Brain microvascular endothelial cell (primary cell): ENCODE data around the gene CNN2.

Experiments used
- DNase-seq: peaks from one replicate; pipeline ENCODE4 v3.0.0-alpha.2; 2020
- H3K27ac ChIP-seq: fragments of 250-450 bp; sonication (Bioruptor Pico); 2 replicates; pipeline ENCODE4 v1.5.1; 2020; ENCODE audit warnings: mild to moderate bottlenecking, moderate library complexity
- H3K27me3 ChIP-seq: fragments of 250-450 bp; sonication (Bioruptor Pico); replicated peaks from 2 replicates; pipeline ENCODE4 v1.5.1; 2020; ENCODE audit warnings: mild to moderate bottlenecking
- H3K36me3 ChIP-seq: fragments of 250-450 bp; sonication (Bioruptor Pico); replicated peaks from 2 replicates; pipeline ENCODE4 v1.5.1; 2020; ENCODE audit warnings: mild to moderate bottlenecking
- H3K4me3 ChIP-seq: 2 replicates; pipeline ENCODE4 v1.5.1; 2011; ENCODE audit warnings: low read depth, mild to moderate bottlenecking, control low read depth, low read length, moderate library complexity
- in situ Hi-C: cut with HindIII; loops from 2 replicates; pipeline ENCODE4 v1.10.0; 2017; ENCODE audit warnings: low sequenced_read_pairs, low pct_ligation_motif_present
- TF ChIP-seq, protein P1 (sequence below): IDR thresholded peaks from 2 replicates; pipeline ENCODE4 v1.5.1; 2011; ENCODE audit warnings: low read depth, mild to moderate bottlenecking, moderate library complexity, low read length, control low read depth, inconsistent platforms; ENCODE audit errors: missing control alignments

The CNN2 gene

GRCh38 chr19:1037621-1038064 lies 11.2 kb downstream of the CNN2 start:
- in situ Hi-C loops, result no loop called here
- TF ChIP-seq, protein P1, sequence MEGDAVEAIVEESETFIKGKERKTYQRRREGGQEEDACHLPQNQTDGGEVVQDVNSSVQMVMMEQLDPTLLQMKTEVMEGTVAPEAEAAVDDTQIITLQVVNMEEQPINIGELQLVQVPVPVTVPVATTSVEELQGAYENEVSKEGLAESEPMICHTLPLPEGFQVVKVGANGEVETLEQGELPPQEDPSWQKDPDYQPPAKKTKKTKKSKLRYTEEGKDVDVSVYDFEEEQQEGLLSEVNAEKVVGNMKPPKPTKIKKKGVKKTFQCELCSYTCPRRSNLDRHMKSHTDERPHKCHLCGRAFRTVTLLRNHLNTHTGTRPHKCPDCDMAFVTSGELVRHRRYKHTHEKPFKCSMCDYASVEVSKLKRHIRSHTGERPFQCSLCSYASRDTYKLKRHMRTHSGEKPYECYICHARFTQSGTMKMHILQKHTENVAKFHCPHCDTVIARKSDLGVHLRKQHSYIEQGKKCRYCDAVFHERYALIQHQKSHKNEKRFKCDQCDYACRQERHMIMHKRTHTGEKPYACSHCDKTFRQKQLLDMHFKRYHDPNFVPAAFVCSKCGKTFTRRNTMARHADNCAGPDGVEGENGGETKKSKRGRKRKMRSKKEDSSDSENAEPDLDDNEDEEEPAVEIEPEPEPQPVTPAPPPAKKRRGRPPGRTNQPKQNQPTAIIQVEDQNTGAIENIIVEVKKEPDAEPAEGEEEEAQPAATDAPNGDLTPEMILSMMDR, result no peak
- no peak overlapping the region for H3K4me3 ChIP-seq
- no peak for DNase-seq
- no peaks in the 10 kb centered on the region for H3K27me3 ChIP-seq
- no peak overlapping the region for H3K27ac ChIP-seq
- peaks cover 45% of the 10 kb centered on the region for H3K36me3 ChIP-seq

GRCh38 chr19:1038978-1039645 lies 12.7 kb downstream of the CNN2 start:
- in situ Hi-C loops, result no loop called here
- Histone ChIP-seq H3K36me3 (peaks cover 38% of the 10 kb centered on the region), H3K27ac (no peak overlapping the region), H3K4me3 (no peak overlapping the region), H3K27me3 (no peaks in the 10 kb centered on the region)
- DNase-seq, result no peak
- TF ChIP-seq, protein P1, result no peak

GRCh38 chr19:1039646-1040475 lies 13.5 kb downstream of the CNN2 start, which contains the start of gene ABCA7:
Gene ABCA7 (plus strand): TSS chr19:1040107. CDS start chr19:1041362, 1,255 bp downstream.
- TF ChIP-seq, protein P1, result peak; percentile 2
- peak within 1 kb of the TSS; percentile 52 for H3K4me3 ChIP-seq
- H3K27me3 ChIP-seq, result no peaks in the 10 kb centered on the region
- in situ Hi-C loops, result no loop called here
- no peak within 1 kb of the TSS for H3K27ac ChIP-seq
- DNase-seq, result peak; percentile 96
- H3K36me3 ChIP-seq, result peaks cover 38% of the 10 kb centered on the region

GRCh38 chr19:1040476-1041271 lies 14.3 kb downstream of the CNN2 start:
- peak; percentile 94 for DNase-seq
- Histone ChIP-seq H3K27me3 (no peaks in the 10 kb centered on the region), H3K4me3 (peak overlapping the region; percentile 52), H3K27ac (no peak overlapping the region), H3K36me3 (peaks cover 33% of the 10 kb centered on the region)
- in situ Hi-C loops, result no loop called here
- TF ChIP-seq, protein P1, result no peak

DNA sequence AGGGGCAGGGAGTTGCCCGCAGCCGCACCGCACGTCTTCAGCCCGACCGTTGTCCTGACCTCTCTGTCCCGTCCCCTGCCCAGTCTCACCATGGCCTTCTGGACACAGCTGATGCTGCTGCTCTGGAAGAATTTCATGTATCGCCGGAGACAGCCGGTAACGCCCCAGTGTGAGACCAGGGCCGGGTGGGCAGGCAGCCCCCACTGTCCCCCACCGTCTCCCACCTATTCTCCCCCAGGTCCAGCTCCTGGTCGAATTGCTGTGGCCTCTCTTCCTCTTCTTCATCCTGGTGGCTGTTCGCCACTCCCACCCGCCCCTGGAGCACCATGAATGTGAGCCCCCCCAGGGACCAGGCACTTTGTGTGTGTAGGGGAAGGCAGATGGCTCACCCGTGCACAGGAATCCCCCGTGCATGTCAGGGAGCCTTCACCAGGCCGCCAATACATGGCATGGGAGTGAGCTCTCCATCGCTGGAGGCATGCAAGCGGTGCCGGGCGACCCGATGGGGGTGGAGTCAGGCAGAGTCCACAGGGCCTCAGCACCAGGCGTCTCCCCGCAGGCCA lies 14.9 kb downstream of the CNN2 start:
- Histone ChIP-seq H3K27me3 (no peaks in the 10 kb centered on the region), H3K36me3 (peaks cover 26% of the 10 kb centered on the region), H3K27ac (no peak overlapping the region), H3K4me3 (peak overlapping the region; percentile 52)
- TF ChIP-seq, protein P1, result no peak
- in situ Hi-C loops, result no loop called here
- no peak for DNase-seq
